Neural progenitor cell (in vitro differentiated cells): ENCODE data around the gene PTGER3.

Experiments
- CTCF ChIP-seq: fragments of 200-600 bp; sonication (generic); IDR thresholded peaks from 2 replicates; pipeline ENCODE4 v1.5.1; 2017; ENCODE audit warnings: antibody characterized with exemption, mild to moderate bottlenecking
- EZH2 ChIP-seq: fragments of 200-600 bp; sonication (generic); IDR thresholded peaks from 2 replicates; pipeline ENCODE4 v1.6.1; 2017; ENCODE audit warnings: antibody characterized with exemption, mild to moderate bottlenecking, moderate library complexity

DNA sequence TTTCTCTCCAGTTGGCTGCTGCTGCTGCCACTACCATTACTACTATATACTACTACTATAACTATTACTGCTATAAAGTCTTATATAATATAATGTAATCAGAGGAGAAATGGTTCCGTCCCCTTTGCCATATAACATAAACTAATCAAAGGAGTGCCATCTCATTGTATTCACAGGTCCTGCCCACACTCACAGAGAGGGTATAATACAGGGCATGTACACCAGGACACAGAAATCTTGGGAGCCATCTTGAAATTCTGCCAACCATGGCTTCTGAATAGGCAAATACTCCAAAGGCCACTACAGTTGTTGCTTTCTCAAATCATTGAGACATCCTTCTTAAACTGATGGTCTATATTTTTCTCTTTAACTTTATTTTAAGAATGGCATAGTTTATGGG, 40.1 kb upstream of the PTGER3 start:
- TF ChIP-seq CTCF (no peak), EZH2 (no peak)
